GM19463 (cell line): ENCODE measurements around the gene CNOT11.
A peak's percentile ranks its signal among the peaks of the same experiment; 100 is the strongest.
"Not testable (repeated sequence)": the region's sequence is repeated elsewhere in the genome, so short reads cannot be mapped to it uniquely, and the experiment has no call there.

ENCODE experiments used
- ATAC-seq: cut with Tn5 transposase; IDR thresholded peaks from one replicate; pipeline ENCODE4 v1.9.1; 2021; ENCODE audit warnings: mild to moderate bottlenecking, moderate library complexity; ENCODE audit not compliant: unreplicated experiment

The CNOT11 gene

GRCh38 chr2:101244899-101245298, 7.8 kb upstream of the CNOT11 start:
- not testable (repeated sequence) for ATAC-seq

- ATAC-seq: not testable (repeated sequence)
Observed at GRCh38 chr2:101245468-101245867, 7.2 kb upstream of the CNOT11 start.

GRCh38 chr2:101248756-101249155, 3.9 kb upstream of the CNOT11 start:
- not testable (repeated sequence) for ATAC-seq

GRCh38 chr2:101249826-101250225, 2.9 kb upstream of the CNOT11 start:
- no peak for ATAC-seq

GRCh38 chr2:101251246-101251781, 1.4 kb upstream of the CNOT11 start:
- ATAC-seq: not testable (repeated sequence)

- ATAC-seq: peak; percentile 49
Observed at GRCh38 chr2:101251844-101252407, 760 bp upstream of the CNOT11 start.

- ATAC-seq: peak; percentile 48
Observed at GRCh38 chr2:101253013-101253702, 472 bp downstream of the CNOT11 start.

- ATAC-seq: no peak
Observed at GRCh38 chr2:101253703-101254450, 1.2 kb downstream of the CNOT11 start.

- no peak for ATAC-seq
Observed at GRCh38 chr2:101255501-101255900, 2.8 kb downstream of the CNOT11 start.

GRCh38 chr2:101256316-101256715, 3.6 kb downstream of the CNOT11 start:
- ATAC-seq: no peak

GRCh38 chr2:101258804-101259203, 6.1 kb downstream of the CNOT11 start:
- ATAC-seq: no peak

- no peak for ATAC-seq
Observed at GRCh38 chr2:101262142-101262541, 9.5 kb downstream of the CNOT11 start.

GRCh38 chr2:101263377-101263800, 10.7 kb downstream of the CNOT11 start:
- no peak for ATAC-seq

- no peak for ATAC-seq
Observed at GRCh38 chr2:101264360-101264939, 11.8 kb downstream of the CNOT11 start.

- ATAC-seq: no peak
Observed at GRCh38 chr2:101265893-101266499, 13.3 kb downstream of the CNOT11 start.

GRCh38 chr2:101267671-101268656, 15.3 kb downstream of the CNOT11 start:
- ATAC-seq: peak; percentile 71

- no peak for ATAC-seq
Observed at GRCh38 chr2:101270700-101271259, 18.1 kb downstream of the CNOT11 start.

- peak; percentile 62 for ATAC-seq
Observed at GRCh38 chr2:101272045-101272784, 19.5 kb downstream of the CNOT11 start.

- no peak for ATAC-seq
Observed at GRCh38 chr2:101273056-101273455, 20.4 kb downstream of the CNOT11 start.
